Kidney epithelial cell (primary cell): Measurements from ENCODE around the gene PRKCA. TPM values are rescaled to one million over a fixed set of nuclear protein-coding genes. Genes with fewer than 3 reads are reported as not detected.
"Not testable (repeated sequence)": the region's sequence is repeated elsewhere in the genome, so short reads cannot be mapped to it uniquely, and the experiment has no call there.

Source experiments
- DNase-seq: peaks from one replicate; pipeline ENCODE4 v3.0.0-alpha.2; 2010; ENCODE audit warnings: low read depth
- H3K27me3 ChIP-seq: 2 replicates; pipeline ENCODE4 v1.6.0; 2011; ENCODE audit warnings: low read length; ENCODE audit not compliant: control insufficient read depth, insufficient read depth
- H3K36me3 ChIP-seq: 2 replicates; pipeline ENCODE4 v1.5.1; 2011; ENCODE audit warnings: low read length; ENCODE audit not compliant: control insufficient read depth, insufficient read depth
- H3K4me3 ChIP-seq: 2 replicates; pipeline ENCODE4 v1.5.1; 2011; ENCODE audit warnings: low read depth, mild to moderate bottlenecking, control low read depth, low read length
- CTCF ChIP-seq: IDR thresholded peaks from 2 replicates; pipeline ENCODE4 v1.5.1; 2011; ENCODE audit warnings: mild to moderate bottlenecking, moderate library complexity, low read length, control low read depth, inconsistent platforms; ENCODE audit not compliant: insufficient read depth, poor library complexity, severe bottlenecking
- total RNA-seq: library from RNA; depleted of rRNA; stranded (reverse); fragments of >200 nt; gene quantifications from 2 replicates; pipeline ENCODE4 v1.2.3, GENCODE V29; 2015

PRKCA gene
- total RNA-seq, 1 donor from 2014 or later = 5.7 TPM

DNA sequence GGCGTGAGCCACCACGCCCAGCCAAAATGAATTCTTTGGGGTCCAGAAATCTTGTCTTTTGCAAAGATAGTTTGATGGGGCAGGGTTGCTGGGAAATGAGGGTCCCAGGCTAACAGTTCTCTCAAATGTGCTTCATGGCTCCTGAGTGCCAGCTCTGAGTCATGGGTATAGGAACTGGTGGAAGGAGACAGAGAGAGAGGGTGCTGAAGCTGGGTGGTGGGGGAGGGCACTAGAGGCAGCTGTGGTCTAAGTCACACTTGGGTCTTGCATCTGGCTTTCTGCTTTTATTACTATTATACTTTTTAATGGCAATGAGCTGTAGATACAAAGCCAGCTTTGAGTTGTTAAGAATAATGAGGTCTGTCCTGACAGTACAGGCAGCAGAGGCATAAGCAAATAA is 54.6 kb downstream of the PRKCA start:
- Histone ChIP-seq H3K4me3 (no peak overlapping the region), H3K36me3 (no peaks in the 10 kb centered on the region), H3K27me3 (no peaks in the 10 kb centered on the region)
- TF ChIP-seq CTCF = no peak
- DNase-seq = no peak

GRCh38 chr17:66359351-66359750 is 56.9 kb downstream of the PRKCA start:
- no peak for TF ChIP-seq CTCF
- H3K36me3 ChIP-seq = no peaks in the 10 kb centered on the region
- H3K4me3 ChIP-seq = no peak overlapping the region
- DNase-seq = no peak
- no peaks in the 10 kb centered on the region for H3K27me3 ChIP-seq

GRCh38 chr17:66360961-66361565 is 58.6 kb downstream of the PRKCA start:
- H3K36me3 ChIP-seq, DNase-seq, H3K27me3 ChIP-seq, H3K4me3 ChIP-seq: not testable (repeated sequence)

DNA sequence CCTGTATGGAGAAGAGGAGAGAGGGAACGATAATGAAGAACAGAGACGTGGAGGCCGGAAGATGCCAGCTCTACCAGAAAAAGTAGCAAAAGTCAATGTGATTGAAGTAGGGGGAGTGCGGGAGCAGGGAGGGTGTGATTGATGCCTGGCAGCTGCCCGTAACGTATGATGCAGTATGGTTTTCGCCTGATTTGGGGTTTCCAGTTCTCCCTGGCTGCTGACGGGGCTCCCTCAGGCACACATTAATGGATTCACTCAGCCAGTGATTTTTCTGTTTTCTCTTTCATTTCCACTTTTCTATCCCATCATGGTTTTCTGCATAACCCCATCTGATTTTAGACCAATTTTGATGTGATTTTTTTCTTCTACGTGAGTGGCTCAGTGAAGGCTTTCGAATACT is 62.1 kb downstream of the PRKCA start:
- Histone ChIP-seq H3K36me3 (no peaks in the 10 kb centered on the region), H3K27me3 (no peaks in the 10 kb centered on the region), H3K4me3 (no peak overlapping the region)
- TF ChIP-seq CTCF = no peak
- DNase-seq = no peak

DNA sequence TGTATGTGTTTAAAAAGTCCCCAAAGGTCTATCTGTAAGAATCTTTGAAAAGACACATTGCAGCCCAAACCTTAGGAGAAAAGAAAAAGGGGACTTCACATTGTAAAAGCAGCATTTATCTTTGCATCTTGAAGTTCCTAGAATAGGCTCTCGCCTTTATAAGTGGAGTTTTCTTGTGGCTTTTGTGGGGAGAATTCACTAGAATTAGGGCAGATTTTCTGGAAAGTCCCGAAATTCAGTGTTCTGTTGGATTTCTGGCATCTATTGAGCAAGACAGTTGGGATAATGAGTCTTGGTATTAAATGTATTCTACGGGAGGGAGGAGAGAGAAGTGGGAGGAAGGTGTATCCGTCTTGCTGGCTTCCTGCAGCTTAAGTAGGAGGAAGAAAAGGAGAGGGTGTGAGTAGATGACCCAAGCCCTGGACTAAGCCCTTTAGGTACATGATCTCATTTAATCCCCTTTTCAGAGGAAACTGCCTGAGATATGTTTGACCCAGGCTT is 62.6 kb downstream of the PRKCA start:
- Histone ChIP-seq H3K36me3 (no peaks in the 10 kb centered on the region), H3K27me3 (no peaks in the 10 kb centered on the region), H3K4me3 (no peak overlapping the region)
- no peak for TF ChIP-seq CTCF
- DNase-seq = no peak

GRCh38 chr17:66365903-66366302 is 63.5 kb downstream of the PRKCA start:
- DNase-seq = no peak
- Histone ChIP-seq H3K4me3 (no peak overlapping the region), H3K27me3 (no peaks in the 10 kb centered on the region), H3K36me3 (no peaks in the 10 kb centered on the region)
- no peak for TF ChIP-seq CTCF
